Measurements from ENCODE around the gene GCK. TPM values are rescaled to one million over a fixed set of nuclear protein-coding genes. Genes with fewer than 3 reads are reported as not detected.

The GCK gene
- total and polyA plus RNA-seq, 2 of the 13 experiments (the other 11 are each of a cell fraction or from before 2014, with no cell fraction given) = not detected

DNA sequence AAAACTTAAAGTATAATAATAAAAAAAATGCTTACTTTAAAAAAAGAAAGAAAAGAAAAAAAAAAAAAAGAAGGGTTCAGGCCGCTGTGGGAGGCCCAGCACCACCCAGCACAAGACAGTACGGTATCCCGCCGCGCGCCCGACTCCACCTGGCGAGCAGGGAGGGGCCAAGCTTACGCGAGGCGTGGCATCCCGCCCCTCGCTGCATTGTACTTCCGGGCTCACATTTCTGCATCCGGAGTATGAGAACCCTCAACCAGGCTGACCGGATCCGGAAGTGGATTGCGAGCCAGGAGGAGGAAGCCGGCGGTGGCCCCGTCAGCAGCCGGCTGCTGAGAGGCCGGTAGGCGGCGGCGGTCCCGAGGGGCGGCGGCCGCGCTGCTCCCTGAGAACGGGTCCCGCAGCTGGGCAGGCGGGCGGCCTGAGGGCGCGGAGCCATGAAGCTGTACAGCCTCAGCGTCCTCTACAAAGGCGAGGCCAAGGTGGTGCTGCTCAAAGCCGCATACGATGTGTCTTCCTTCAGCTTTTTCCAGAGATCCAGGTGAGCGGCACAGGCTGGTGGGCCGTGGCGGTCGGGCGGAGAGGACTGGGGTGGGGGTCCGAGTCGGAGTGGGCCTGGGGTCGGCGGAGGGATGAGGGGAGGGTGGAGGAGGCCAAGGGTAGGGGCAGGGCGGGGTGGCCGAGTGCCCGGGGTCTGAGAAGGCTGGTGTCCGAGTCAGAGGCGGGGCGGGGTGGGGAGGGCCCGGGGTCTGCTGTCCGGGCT lies 11.6 kb upstream of the GCK start, which contains the start of gene YKT6 (continued):
- TF ChIP-seq GTF3A (CRISPR knock-in tag; conservative IDR thresholded peaks at IDR 0.05) (no peak), IKZF4 (CRISPR knock-in tag; IDR thresholded peaks at IDR 0.05; ENCODE audit: borderline replicate concordance, low read depth, not compliant biosample characterization) (no peak), AHDC1 (CRISPR knock-in tag; IDR thresholded peaks at IDR 0.05; ENCODE audit: borderline replicate concordance) (no peak), XBP1 (CRISPR knock-in tag; IDR thresholded peaks at IDR 0.05) (no peak), EZH2 (conservative IDR thresholded peaks at IDR 0.05; ENCODE audit: low read depth, low read length) (no peak), MYNN (CRISPR knock-in tag; IDR thresholded peaks at IDR 0.05; ENCODE audit: low read depth) (no peak), ZKSCAN1 (IDR thresholded peaks at IDR 0.05; ENCODE audit: low read length) (no peak), DMAP1 (CRISPR knock-in tag; IDR thresholded peaks at IDR 0.05) (peak; percentile 43; the same call in 1 of the 2 replicates), FOSL1 (CRISPR knock-in tag; IDR thresholded peaks at IDR 0.05; ENCODE audit: borderline replicate concordance) (no peak), ZNF569 (CRISPR knock-in tag; IDR thresholded peaks at IDR 0.05; ENCODE audit: borderline replicate concordance) (no peak), MXI1 (IDR thresholded peaks at IDR 0.05; ENCODE audit: borderline replicate concordance, low read depth, low read length) (peak; percentile 85; the same call in 1 of the 3 replicates), TCF7 (IDR thresholded peaks at IDR 0.05; ENCODE audit: low read depth) (no peak), MIER2 (CRISPR knock-in tag; IDR thresholded peaks at IDR 0.05) (no peak), MTF2 (CRISPR knock-in tag; IDR thresholded peaks at IDR 0.05; ENCODE audit: borderline replicate concordance) (0 out of 2 replicates have a peak, but pooled peaks have one; percentile 42)
- TF ChIP-seq, protein P1, sequence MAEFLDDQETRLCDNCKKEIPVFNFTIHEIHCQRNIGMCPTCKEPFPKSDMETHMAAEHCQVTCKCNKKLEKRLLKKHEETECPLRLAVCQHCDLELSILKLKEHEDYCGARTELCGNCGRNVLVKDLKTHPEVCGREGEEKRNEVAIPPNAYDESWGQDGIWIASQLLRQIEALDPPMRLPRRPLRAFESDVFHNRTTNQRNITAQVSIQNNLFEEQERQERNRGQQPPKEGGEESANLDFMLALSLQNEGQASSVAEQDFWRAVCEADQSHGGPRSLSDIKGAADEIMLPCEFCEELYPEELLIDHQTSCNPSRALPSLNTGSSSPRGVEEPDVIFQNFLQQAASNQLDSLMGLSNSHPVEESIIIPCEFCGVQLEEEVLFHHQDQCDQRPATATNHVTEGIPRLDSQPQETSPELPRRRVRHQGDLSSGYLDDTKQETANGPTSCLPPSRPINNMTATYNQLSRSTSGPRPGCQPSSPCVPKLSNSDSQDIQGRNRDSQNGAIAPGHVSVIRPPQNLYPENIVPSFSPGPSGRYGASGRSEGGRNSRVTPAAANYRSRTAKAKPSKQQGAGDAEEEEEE (CRISPR knock-in tag; IDR thresholded peaks at IDR 0.05; ENCODE audit: borderline replicate concordance) = no peak
- TF ChIP-seq, protein P2, sequence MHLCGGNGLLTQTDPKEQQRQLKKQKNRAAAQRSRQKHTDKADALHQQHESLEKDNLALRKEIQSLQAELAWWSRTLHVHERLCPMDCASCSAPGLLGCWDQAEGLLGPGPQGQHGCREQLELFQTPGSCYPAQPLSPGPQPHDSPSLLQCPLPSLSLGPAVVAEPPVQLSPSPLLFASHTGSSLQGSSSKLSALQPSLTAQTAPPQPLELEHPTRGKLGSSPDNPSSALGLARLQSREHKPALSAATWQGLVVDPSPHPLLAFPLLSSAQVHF (CRISPR knock-in tag; IDR thresholded peaks at IDR 0.05) = no peak
- TF ChIP-seq, protein P3, sequence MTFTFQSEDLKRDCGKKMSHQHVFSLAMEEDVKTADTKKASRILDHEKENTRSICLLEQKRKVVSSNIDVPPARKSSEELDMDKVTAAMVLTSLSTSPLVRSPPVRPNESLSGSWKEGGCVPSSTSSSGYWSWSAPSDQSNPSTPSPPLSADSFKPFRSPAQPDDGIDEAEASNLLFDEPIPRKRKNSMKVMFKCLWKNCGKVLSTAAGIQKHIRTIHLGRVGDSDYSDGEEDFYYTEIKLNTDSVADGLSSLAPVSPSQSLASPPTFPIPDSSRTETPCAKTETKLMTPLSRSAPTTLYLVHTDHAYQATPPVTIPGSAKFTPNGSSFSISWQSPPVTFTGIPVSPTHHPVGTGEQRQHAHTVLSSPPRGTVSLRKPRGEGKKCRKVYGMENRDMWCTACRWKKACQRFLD (CRISPR knock-in tag; IDR thresholded peaks at IDR 0.05; ENCODE audit: borderline replicate concordance) = no peak
- TF ChIP-seq, protein P4, sequence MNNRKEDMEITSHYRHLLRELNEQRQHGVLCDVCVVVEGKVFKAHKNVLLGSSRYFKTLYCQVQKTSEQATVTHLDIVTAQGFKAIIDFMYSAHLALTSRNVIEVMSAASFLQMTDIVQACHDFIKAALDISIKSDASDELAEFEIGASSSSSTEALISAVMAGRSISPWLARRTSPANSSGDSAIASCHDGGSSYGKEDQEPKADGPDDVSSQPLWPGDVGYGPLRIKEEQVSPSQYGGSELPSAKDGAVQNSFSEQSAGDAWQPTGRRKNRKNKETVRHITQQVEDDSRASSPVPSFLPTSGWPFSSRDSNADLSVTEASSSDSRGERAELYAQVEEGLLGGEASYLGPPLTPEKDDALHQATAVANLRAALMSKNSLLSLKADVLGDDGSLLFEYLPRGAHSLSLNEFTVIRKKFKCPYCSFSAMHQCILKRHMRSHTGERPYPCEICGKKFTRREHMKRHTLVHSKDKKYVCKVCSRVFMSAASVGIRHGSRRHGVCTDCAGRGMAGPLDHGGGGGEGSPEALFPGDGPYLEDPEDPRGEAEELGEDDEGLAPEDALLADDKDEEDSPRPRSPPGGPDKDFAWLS (CRISPR knock-in tag; IDR thresholded peaks at IDR 0.05; ENCODE audit: borderline replicate concordance) = no peak

Measured in HepG2 (cell line).